ELR (cell line): ENCODE data around the gene MEG3.
A peak's percentile ranks its signal among the peaks of the same experiment; 100 is the strongest.

Source experiments
- DNase-seq: peaks from one replicate; pipeline ENCODE4 v3.0.0-alpha.2; 2015; ENCODE audit warnings: low read depth

The MEG3 gene

DNA sequence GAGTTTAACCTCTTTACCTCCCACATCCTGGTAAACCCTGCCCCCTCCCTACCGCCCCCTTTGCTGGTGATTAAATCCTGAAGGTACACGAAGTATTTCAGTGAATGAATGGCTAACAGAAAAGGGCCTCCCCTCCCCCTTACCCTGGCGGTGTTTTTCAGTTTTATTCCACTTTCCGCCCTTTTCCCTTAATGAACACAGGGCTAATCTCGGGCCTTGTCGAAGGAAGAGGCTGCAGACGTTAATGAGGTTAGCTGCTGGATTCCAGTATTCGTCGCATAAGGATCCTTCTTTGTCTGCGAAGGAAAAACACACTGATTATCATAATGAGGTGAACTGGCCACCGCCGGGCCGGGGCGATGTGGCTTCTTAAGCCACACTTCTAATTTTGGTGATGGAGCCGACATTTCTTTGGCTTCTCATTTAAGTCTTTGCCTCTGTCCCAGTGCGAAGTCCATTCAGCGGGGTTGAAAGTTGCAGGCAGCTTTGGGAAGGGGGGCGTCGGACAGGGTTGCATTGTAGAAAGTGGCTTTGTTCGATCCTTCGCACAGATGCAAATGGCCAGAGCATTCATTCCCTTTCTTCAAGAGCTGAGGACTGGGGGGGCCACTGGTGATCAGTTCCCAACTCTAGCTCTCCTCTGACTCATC, 6.5 kb downstream of the MEG3 start:
- no peak for DNase-seq

DNA sequence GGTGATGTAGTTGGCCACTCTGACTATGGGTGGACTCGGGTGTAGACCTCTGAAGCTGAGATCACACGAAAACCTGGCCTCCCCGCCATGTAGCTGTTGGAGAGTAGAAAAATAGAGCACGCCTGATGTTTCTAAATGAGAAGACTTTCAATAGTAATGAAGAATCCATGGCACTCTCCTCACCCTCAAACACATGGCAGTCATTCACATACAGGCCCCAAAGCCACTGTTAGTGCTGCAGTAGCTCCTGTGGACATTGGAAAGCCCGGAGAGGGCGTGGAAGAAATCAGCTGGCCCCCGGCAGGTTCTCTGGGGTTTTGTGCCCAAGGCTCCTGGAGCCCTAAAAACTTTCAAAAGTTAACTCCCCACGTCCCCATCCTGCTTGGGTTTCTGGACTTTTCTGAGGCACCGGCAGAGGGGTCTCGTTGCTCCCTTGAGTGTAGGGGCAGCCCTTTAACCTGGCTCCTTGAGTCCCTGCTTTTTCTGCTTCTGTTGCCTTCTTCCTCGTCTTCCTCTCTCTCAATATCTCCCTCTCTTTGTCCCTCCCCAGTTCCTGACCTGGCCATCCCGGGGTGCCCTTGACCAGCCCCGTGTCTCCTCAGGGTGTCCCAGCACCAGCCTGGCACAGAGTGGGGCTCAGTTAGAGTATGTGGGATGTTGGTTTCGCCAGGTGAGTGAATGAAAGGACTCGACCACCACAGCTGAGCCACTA, 8.3 kb downstream of the MEG3 start:
- DNase-seq = no peak

DNA sequence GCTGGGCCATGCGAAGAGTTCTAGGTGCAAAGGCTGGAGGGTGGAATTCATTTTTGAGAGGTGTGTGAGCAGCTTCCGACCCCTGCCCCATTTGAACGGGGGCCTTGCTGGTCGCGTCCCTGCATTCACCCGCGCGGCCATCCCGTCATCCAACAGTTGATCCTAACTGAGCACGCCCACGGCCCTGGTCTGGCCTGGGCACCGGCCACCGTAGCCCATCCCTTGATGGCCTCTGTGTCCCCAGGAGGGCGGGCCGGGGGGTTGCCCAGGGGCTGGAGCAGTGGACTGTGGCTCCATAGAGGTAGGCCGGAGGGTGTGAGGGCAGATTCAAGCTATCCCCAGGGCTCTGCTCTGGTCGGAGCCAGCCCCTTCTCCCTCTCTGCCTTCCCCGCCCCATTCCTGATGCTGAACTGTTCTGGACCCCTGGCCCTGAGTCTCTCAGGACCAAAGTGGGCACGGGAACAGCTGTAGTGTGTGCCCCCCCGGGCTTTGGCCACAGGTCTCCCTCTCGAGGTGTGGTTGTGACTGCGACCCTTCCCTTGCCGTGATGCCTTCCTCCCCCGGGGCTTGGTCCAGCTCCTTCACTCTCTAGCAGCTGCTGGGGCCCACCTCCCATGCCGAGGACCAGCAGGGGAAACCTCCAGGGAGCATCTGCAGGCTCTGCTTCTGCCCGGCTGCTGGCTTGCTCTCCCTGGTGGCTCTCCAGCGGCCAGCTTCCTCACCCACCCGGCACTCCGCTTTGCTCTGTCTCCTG, 9.1 kb downstream of the MEG3 start:
- no peak for DNase-seq

- no peak for DNase-seq
These were observed 9.8 kb downstream of the MEG3 start for GRCh38 chr14:100835548-100836310.

GRCh38 chr14:100836311-100836805, 10.4 kb downstream of the MEG3 start:
- no peak for DNase-seq

GRCh38 chr14:100836941-100837804, 11.3 kb downstream of the MEG3 start:
- DNase-seq = no peak

DNA sequence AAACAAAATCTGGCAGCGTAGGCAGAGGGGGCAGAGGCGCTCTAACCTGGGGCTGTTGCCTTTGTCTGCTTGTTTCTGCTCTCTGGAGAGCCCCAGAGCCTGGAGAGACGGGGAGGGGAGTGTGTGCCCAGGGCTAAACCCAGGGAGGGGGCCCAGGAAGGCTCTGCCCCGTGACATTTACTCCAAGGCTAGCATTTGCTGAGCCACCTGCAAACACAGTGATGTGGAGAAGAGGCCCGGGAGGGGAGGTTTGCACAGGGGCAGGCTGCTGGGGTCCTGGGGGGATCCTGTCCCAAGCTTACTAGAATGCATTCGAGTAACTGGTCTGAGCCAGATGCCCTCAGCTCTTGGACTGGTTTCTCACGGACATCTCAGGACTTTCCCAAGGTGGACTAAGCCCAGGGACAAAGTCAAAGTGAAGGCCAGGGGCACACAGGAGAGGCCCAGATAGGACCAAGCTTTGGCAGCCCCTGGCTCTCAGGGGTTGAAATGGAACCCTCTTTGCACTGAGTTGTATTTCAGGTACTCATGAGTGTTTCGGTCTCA, 12.0 kb downstream of the MEG3 start:
- DNase-seq = no peak

GRCh38 chr14:100838493-100839314, 12.8 kb downstream of the MEG3 start:
- DNase-seq = no peak

DNA sequence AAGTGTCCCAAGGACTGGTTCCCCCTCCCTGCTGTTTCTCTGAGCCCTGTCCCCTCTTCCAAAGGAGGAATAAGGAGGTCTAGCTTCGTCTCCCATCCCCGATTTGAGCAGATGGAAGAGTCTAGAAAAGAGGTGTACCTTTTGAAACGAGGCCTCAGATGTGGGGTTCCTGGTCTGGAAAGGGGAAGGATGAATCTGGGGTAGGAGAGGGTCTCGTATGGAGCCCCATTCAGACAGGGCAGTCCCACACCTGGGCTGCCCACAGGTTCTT, 13.3 kb downstream of the MEG3 start:
- DNase-seq = no peak

GRCh38 chr14:100839681-100840111, 13.8 kb downstream of the MEG3 start:
- DNase-seq = no peak

DNA sequence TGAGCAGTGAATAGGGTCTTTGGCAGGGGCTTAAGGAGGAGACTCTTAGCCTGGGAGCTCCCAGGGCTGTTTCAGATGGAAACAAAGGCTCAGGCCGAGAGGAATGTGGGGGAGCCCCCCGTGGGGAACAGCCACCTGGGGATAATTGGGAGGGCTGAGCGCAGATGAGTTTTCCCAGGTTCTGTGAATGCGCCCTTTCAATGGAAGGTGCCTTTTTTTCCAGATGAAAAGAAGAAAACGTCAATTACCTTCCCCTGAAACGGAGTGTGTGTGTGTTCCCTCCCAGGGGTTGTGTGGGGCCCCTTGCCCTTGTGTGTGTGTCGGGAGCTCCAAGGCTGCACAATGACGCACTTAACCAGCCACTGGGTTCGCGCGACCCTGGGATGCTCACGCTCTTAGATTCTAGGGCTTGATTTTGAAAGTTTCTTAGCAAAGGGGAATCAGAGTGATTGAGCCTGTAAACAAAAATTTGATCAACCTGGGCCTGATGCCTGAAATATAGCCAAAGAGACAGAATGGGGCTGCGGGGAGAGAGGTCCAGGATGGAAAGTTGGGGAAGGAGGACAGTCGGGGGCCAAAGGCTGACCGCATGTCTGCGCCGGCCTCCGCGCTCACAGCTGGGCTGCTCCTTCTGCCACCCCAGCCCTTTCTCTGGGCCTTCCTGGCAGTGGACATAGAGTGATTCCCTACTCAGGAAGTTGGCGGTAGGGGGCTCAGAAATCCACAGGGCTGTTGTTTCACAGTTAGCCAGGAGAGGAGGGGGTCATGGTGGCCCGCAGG, 14.6 kb downstream of the MEG3 start:
- DNase-seq = no peak

DNA sequence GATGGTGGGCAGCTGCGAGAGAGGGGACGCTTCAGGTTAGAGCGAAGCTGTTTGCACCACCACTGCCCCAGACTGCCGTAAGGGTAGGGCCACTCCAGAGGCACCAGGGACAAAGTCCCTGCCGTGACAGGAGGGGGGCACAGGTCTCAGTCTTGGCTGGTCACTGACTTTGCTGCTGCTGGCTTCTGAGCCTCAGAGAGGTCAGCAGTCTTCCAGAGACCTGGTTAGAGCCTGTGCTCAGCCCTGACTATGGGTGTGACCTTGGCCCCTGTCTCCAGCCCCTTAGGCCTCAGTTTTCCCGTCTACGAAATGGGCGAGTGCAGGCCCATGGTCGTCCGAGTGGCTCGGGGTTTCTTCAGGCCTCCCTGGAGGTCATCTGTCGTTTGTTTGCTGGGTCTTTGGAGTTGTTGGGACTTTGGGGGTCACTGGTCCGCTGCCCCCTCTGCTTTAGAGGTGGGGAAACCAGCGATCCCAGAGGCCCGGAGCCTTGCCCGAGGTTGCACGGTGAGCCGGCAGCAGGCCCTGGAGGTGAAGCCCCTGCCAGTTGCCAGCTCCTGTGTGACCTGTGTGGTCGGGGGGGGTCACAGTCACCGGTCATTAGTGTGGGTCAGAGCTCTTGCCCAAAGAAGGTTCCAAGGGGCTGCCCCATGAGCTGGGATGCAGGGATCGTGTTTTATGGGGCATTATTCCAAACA, 15.3 kb downstream of the MEG3 start:
- DNase-seq = no peak

DNA sequence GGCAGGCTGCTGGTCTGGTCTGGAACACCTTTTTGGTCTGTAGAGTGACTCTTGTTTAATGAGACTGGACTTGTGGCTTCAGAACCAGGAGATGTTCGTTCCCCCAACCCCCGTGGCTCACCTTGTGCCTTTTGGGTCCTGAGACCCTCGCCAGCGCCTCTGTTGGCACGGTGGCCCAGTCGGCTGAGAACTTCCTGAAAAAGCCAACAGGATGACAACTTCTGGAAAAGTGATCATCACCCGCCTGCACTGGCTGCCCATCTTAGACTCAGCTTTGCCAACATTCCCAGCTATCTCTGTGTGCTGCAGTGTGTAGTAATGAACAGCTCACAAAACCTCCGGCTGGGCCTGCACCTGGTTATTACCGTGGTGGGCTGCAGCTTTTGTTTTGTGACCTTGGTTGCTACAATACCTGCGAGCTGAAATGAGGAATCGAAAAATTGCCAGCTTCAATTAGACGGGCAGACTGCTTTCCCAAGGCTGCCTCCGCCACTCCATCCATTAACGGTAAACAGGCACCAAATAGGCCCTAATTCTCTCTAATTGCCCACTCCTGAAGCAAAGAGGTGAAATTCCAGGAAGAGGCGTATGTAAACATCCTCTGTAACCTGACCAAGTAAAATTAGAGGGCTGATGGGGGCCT, 16.0 kb downstream of the MEG3 start:
- no peak for DNase-seq

DNA sequence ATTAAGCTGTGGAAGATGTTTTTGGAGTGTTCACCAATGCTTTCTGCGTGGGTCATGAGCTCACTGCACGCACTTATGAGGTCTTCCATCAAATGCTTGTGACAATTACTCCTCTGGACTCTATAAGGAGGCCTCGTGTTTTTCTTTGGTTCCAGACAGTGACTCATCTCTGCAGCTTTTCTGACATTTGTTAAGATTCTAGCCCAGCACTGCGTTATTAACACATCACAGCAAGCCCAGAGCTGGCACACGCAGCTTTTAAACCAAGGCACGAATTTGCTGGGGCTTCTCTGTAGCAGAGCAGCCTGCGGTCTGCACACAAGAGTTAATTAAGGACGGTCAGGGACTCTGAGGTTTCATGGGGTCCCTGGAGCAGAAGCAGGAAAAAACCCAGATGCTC, 16.9 kb downstream of the MEG3 start:
- peak; percentile 70 for DNase-seq

DNA sequence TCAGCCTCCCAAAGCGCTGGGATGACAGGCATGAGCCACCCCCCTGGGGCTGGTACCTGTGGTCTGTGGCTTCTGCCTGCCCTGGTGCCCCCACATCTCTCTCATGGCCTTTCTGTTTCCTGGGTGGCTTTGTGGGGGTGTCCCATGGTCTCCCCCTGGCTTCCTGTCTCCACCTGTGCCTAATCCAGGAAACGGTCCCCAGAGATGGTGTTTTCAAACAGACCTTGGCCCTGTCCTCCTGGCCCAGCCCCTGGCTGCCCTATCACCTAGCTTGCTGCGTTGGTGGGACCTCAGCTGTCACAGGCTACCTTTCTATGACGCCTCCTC, 18.1 kb downstream of the MEG3 start:
- DNase-seq = no peak

GRCh38 chr14:100844421-100844820, 18.5 kb downstream of the MEG3 start:
- DNase-seq = no peak

- no peak for DNase-seq
These were observed 18.9 kb downstream of the MEG3 start for GRCh38 chr14:100844846-100845245.

- no peak for DNase-seq
These were observed 19.4 kb downstream of the MEG3 start for GRCh38 chr14:100845341-100845740.
